Stimulated activated CD8-positive, alpha-beta memory T cell treated with anti-CD3 and anti-CD28 coated beads, Interleukin-4, amount 100 ng/mL, for 24 hours (primary cell): ENCODE data around the gene CDH4.

Experiments
- DNase-seq: peaks from one replicate; pipeline ENCODE4 v3.0.0-alpha.2; 2020; ENCODE audit warnings: low read depth

Gene CDH4

GRCh38 chr20:61561111-61561830, 309.2 kb downstream of the CDH4 start:
- DNase-seq, result no peak

GRCh38 chr20:61562491-61562890, 310.4 kb downstream of the CDH4 start:
- no peak for DNase-seq

- DNase-seq, result no peak
Observed at GRCh38 chr20:61562897-61563504, 310.9 kb downstream of the CDH4 start.

- DNase-seq, result no peak
Observed at GRCh38 chr20:61564628-61565027, 312.6 kb downstream of the CDH4 start.

GRCh38 chr20:61565791-61566190, 313.7 kb downstream of the CDH4 start:
- no peak for DNase-seq

- no peak for DNase-seq
Observed at GRCh38 chr20:61566691-61567090, 314.6 kb downstream of the CDH4 start.

- DNase-seq, result no peak
Observed at GRCh38 chr20:61567204-61567603, 315.1 kb downstream of the CDH4 start.

- DNase-seq, result no peak
Observed at GRCh38 chr20:61569825-61570224, 317.8 kb downstream of the CDH4 start.

- no peak for DNase-seq
Observed at GRCh38 chr20:61570646-61571195, 318.7 kb downstream of the CDH4 start.

GRCh38 chr20:61571221-61571620, 319.2 kb downstream of the CDH4 start:
- DNase-seq, result no peak

GRCh38 chr20:61571916-61572711, 320.1 kb downstream of the CDH4 start:
- no peak for DNase-seq

GRCh38 chr20:61572789-61573188, 320.7 kb downstream of the CDH4 start:
- DNase-seq, result no peak

GRCh38 chr20:61573415-61574305, 321.6 kb downstream of the CDH4 start:
- no peak for DNase-seq

- DNase-seq, result no peak
Observed at GRCh38 chr20:61575151-61575937, 323.3 kb downstream of the CDH4 start.

- no peak for DNase-seq
Observed at GRCh38 chr20:61576372-61576771, 324.3 kb downstream of the CDH4 start.

- no peak for DNase-seq
Observed at GRCh38 chr20:61577065-61577464, 325.0 kb downstream of the CDH4 start.

GRCh38 chr20:61579908-61580307, 327.8 kb downstream of the CDH4 start:
- no peak for DNase-seq

- DNase-seq, result no peak
Observed at GRCh38 chr20:61580958-61581824, 329.1 kb downstream of the CDH4 start.

GRCh38 chr20:61581825-61582188, 329.7 kb downstream of the CDH4 start:
- DNase-seq, result no peak
